GM12864 (cell line): ENCODE data around the gene VPS18.

Source experiments
- DNase-seq: peaks from one replicate; pipeline ENCODE4 v3.0.0-alpha.2; 2011; ENCODE audit warnings: low read depth
- H3K4me3 ChIP-seq: 2 replicates; pipeline ENCODE4 v1.5.1; 2011; ENCODE audit warnings: mild to moderate bottlenecking, low read depth, low read length, control low read depth
- CTCF ChIP-seq: IDR thresholded peaks from 2 replicates; pipeline ENCODE4 v1.5.1; 2011; ENCODE audit warnings: low read depth, mild to moderate bottlenecking, moderate library complexity, low read length, control low read depth, inconsistent platforms; ENCODE audit errors: missing control alignments

The VPS18 gene

GRCh38 chr15:40847223-40847961 is 46.9 kb upstream of the VPS18 start:
- no peak for TF ChIP-seq CTCF
- H3K4me3 ChIP-seq: no peak overlapping the region; the same call in 1 of the 2 replicates
- DNase-seq: peak; percentile 59

GRCh38 chr15:40850576-40851112 is 43.6 kb upstream of the VPS18 start:
- TF ChIP-seq CTCF: no peak
- H3K4me3 ChIP-seq: no peak overlapping the region
- no peak for DNase-seq

- no peak overlapping the region for H3K4me3 ChIP-seq
- no peak for TF ChIP-seq CTCF
- no peak for DNase-seq
Measured at GRCh38 chr15:40852529-40852928, 41.7 kb upstream of the VPS18 start.

- no peak for TF ChIP-seq CTCF
- no peak overlapping the region for H3K4me3 ChIP-seq
- DNase-seq: no peak
Measured at GRCh38 chr15:40853241-40853890, 40.9 kb upstream of the VPS18 start.

GRCh38 chr15:40854161-40854560 is 40.1 kb upstream of the VPS18 start:
- no peak for TF ChIP-seq CTCF
- DNase-seq: no peak
- no peak overlapping the region for H3K4me3 ChIP-seq

- DNase-seq: no peak
- no peak overlapping the region for H3K4me3 ChIP-seq
- TF ChIP-seq CTCF: no peak
Measured at GRCh38 chr15:40855706-40856234, 38.5 kb upstream of the VPS18 start.

- H3K4me3 ChIP-seq: no peak overlapping the region
- DNase-seq: no peak
- no peak for TF ChIP-seq CTCF
Measured at GRCh38 chr15:40856746-40857145, 37.5 kb upstream of the VPS18 start.
